Esophagus squamous epithelium (tissue), 5 donors: ENCODE data around the gene ANGPTL1. TPM values are rescaled to one million over a fixed set of nuclear protein-coding genes. Genes with fewer than 3 reads are reported as not detected.

Source experiments
- DNase-seq: peaks from one replicate; lab custom pipeline; 2025; lab: John Stamatoyannopoulos, UW
- H3K27ac ChIP-seq, 4 donors: fragments of 200-600 bp; sonication (generic); one replicate each; pipeline ENCODE4 v1.5.1; 2016 to 2019; ENCODE audit warnings: mild to moderate bottlenecking in 1 of 4
- H3K27me3 ChIP-seq, 4 donors: fragments of 200-600 bp; sonication (generic); 1 replicate in 3 of 4; 2 replicates in 1 of 4; pipeline versions ENCODE4 v1.5.1 to v1.6.0; 2017 to 2021; ENCODE audit warnings: antibody characterized with exemption in 1 of 4
- H3K36me3 ChIP-seq, 3 donors: fragments of 200-600 bp; sonication (generic); one replicate each; pipeline ENCODE4 v1.5.1; 2016 to 2019
- H3K4me1 ChIP-seq, 3 donors: fragments of 200-600 bp; sonication (generic); one replicate each; pipeline ENCODE4 v1.5.1; 2017 to 2019
- H3K4me3 ChIP-seq, 4 donors: fragments of 200-600 bp; sonication (generic); 1 replicate in 3 of 4; 2 replicates in 1 of 4; pipeline ENCODE4 v1.5.1; 2016 to 2019; ENCODE audit warnings: mild to moderate bottlenecking in 2 of 4, moderate library complexity in 1 of 4
- H3K9me3 ChIP-seq, 3 donors: fragments of 200-600 bp; sonication (generic); one replicate each; pipeline ENCODE4 v1.5.1; 2016 to 2019
- CTCF ChIP-seq, 6 experiments: fragments of 450-650 bp in 4 of 6; fragments of 200-600 bp in 2 of 6; sonication (generic) in 2 of 6; IDR thresholded peaks; one replicate each; pipeline ENCODE4 v1.5.1; 2016 to 2019; ENCODE audit warnings: antibody characterized with exemption in 6 of 6, mild to moderate bottlenecking in 4 of 6, moderate library complexity in 4 of 6
- POLR2A ChIP-seq, 4 donors: fragments of 450-650 bp; IDR thresholded peaks; one replicate each; pipeline ENCODE4 v1.6.1; 2017; ENCODE audit warnings: antibody characterized with exemption in 4 of 4, mild to moderate bottlenecking in 4 of 4, moderate library complexity in 3 of 4
- WGBS, 2 donors: methylation state at CpG; one replicate each; pipeline ENCODE4 v1.1.5; 2018; 5-methylcytosine and 5-hydroxymethylcytosine counted together
- intact Hi-C: fragments of 100-400 bp; cut with DNase I; formaldehyde crosslinking; loops from one replicate; pipeline ENCODE4 v1.15.0; 2022
- total RNA-seq, 4 donors: library from RNA; depleted of rRNA; stranded (reverse); fragments of >200 nt; gene quantifications; one replicate each; pipeline ENCODE4 v1.1.0, GENCODE V29; 2016
- donor health status: DM: yes; HTN: yes; CAD: no.

The ANGPTL1 gene
- total RNA-seq, 4 donors from 2014 or later, result 1.4 to 61.6 (median 11.3) TPM

- 91 to 94% methylated on average over 1 of the region's 1 CpG for WGBS, 2 donors
These were observed 27.5 kb upstream of the ANGPTL1 start for GRCh38 chr1:178898401-178898800.

GRCh38 chr1:178895928-178896327 lies 25.1 kb upstream of the ANGPTL1 start:
- H3K9me3 ChIP-seq, result no peaks in the 10 kb centered on the region
- H3K27me3 ChIP-seq, result no peaks in the 10 kb centered on the region
- no peak for DNase-seq
- no peak for TF ChIP-seq POLR2A (IDR thresholded peaks at IDR 0.05)
- TF ChIP-seq CTCF (IDR thresholded peaks at IDR 0.05), result no peak
- peaks cover 0 to 39% (median 0%) of the 10 kb centered on the region in 3 donors for H3K36me3 ChIP-seq
- no peak overlapping the region for H3K27ac ChIP-seq
- H3K4me3 ChIP-seq, result no peak overlapping the region
- intact Hi-C loops, result no loop called here
- no peaks in the 10 kb centered on the region for H3K4me1 ChIP-seq

More at GRCh38 chr1:178898401-178898800, 27.5 kb upstream of the ANGPTL1 start:
- intact Hi-C loops, result no loop called here
- no peak overlapping the region for H3K27ac ChIP-seq
- H3K36me3 ChIP-seq, result peaks cover 0 to 38% (median 0%) of the 10 kb centered on the region in 3 donors
- no peak overlapping the region for H3K4me3 ChIP-seq
- DNase-seq, result no peak
- no peaks in the 10 kb centered on the region for H3K4me1 ChIP-seq
- TF ChIP-seq CTCF (IDR thresholded peaks at IDR 0.05) (no peak), POLR2A (IDR thresholded peaks at IDR 0.05) (no peak)
- no peaks in the 10 kb centered on the region for H3K9me3 ChIP-seq
- no peaks in the 10 kb centered on the region for H3K27me3 ChIP-seq

GRCh38 chr1:178886551-178886950 lies 15.7 kb upstream of the ANGPTL1 start:
- TF ChIP-seq POLR2A (IDR thresholded peaks at IDR 0.05) (no peak), CTCF (IDR thresholded peaks at IDR 0.05) (no peak)
- WGBS, 2 donors, result 93 to 100% methylated on average over 2 of the region's 2 CpGs
- H3K27me3 ChIP-seq, result no peaks in the 10 kb centered on the region
- no peak overlapping the region for H3K4me3 ChIP-seq
- peaks cover 0 to 44% (median 0%) of the 10 kb centered on the region in 3 donors for H3K36me3 ChIP-seq
- DNase-seq, result no peak
- H3K9me3 ChIP-seq, result no peaks in the 10 kb centered on the region
- intact Hi-C loops, result no loop called here
- H3K4me1 ChIP-seq, result no peaks in the 10 kb centered on the region
- H3K27ac ChIP-seq, result no peak overlapping the region

GRCh38 chr1:178885869-178886268 lies 15.0 kb upstream of the ANGPTL1 start:
- WGBS, 2 donors, result 88 to 90% methylated on average over 4 of the region's 4 CpGs

GRCh38 chr1:178881950-178882349 lies 11.1 kb upstream of the ANGPTL1 start:
- Histone ChIP-seq H3K4me1 (no peaks in the 10 kb centered on the region), H3K27ac (no peak overlapping the region), H3K9me3 (no peaks in the 10 kb centered on the region), H3K36me3 (peaks cover 0 to 27% (median 0%) of the 10 kb centered on the region in 3 donors), H3K4me3 (no peak overlapping the region), H3K27me3 (no peaks in the 10 kb centered on the region)
- DNase-seq, result no peak
- TF ChIP-seq CTCF (IDR thresholded peaks at IDR 0.05) (no peak), POLR2A (IDR thresholded peaks at IDR 0.05) (no peak)
- 90 to 91% methylated on average over 3 of the region's 3 CpGs for WGBS, 2 donors
- intact Hi-C loops, result no loop called here

More at GRCh38 chr1:178885869-178886268, 15.0 kb upstream of the ANGPTL1 start:
- DNase-seq, result no peak
- Histone ChIP-seq H3K36me3 (peaks cover 0 to 51% (median 0%) of the 10 kb centered on the region in 3 donors), H3K27ac (no peak overlapping the region), H3K27me3 (no peaks in the 10 kb centered on the region), H3K4me1 (no peaks in the 10 kb centered on the region), H3K4me3 (no peak overlapping the region), H3K9me3 (no peaks in the 10 kb centered on the region)
- TF ChIP-seq CTCF (IDR thresholded peaks at IDR 0.05), result no peak
- no peak for TF ChIP-seq POLR2A (IDR thresholded peaks at IDR 0.05)
- intact Hi-C loops, result no loop called here
